ENCODE results near the gene PLD3. TPM values are rescaled to one million over a fixed set of nuclear protein-coding genes. Genes with fewer than 3 reads are reported as not detected.

The PLD3 gene
- total RNA-seq, 3 donors from 2014 or later (not counting 1 experiment from before 2014, with no cell fraction given), result 107 to 140 (median 109) TPM

GRCh38 chr19:40358773-40359172 lies 10.3 kb downstream of the PLD3 start:
- 59% methylated on average over 2 of the region's 5 CpGs for WGBS (ENCODE audit: insufficient coverage)
- no peaks in the 10 kb centered on the region for H3K9me3 ChIP-seq (ENCODE audit: control insufficient read depth, insufficient read depth, low read length)
- DNase-seq, result no peak
- no peaks in the 10 kb centered on the region for H3K36me3 ChIP-seq (ENCODE audit: control insufficient read depth, insufficient read depth, low read length)
- no peak for TF ChIP-seq CTCF (IDR thresholded peaks at IDR 0.05)
- no peaks in the 10 kb centered on the region for H3K27me3 ChIP-seq (ENCODE audit: control insufficient read depth, insufficient read depth, low read length)
- no peaks in the 10 kb centered on the region for H3K36me3 Mint-ChIP-seq
- intact Hi-C loops (cut with micrococcal nuclease), result no loop called here
- ATAC-seq, result peak in 1 of 3 donors; percentile 75
- H3K4me3 Mint-ChIP-seq, result no peak overlapping the region
- no peaks in the 10 kb centered on the region for H3K27me3 Mint-ChIP-seq (ENCODE audit: low read depth in 2 of 2)
- H3K4me3 ChIP-seq (ENCODE audit: low read length), result no peak overlapping the region
- no peaks in the 10 kb centered on the region for H3K9me3 Mint-ChIP-seq
- H3K27ac ChIP-seq (ENCODE audit: low read length), result no peak overlapping the region
- H3K4me1 ChIP-seq (ENCODE audit: control insufficient read depth, insufficient read depth, low read length), result peaks cover 35% of the 10 kb centered on the region
- H3K27ac Mint-ChIP-seq, result no peak overlapping the region
- H3K4me1 Mint-ChIP-seq, result peaks cover 24 to 35% of the 10 kb centered on the region in 2 donors

GRCh38 chr19:40360020-40360707 lies 11.7 kb downstream of the PLD3 start:
- ATAC-seq, result no peak
- WGBS (ENCODE audit: insufficient coverage), result 95% methylated on average over 13 of the region's 13 CpGs
- no peaks in the 10 kb centered on the region for H3K9me3 Mint-ChIP-seq
- H3K27me3 ChIP-seq (ENCODE audit: control insufficient read depth, insufficient read depth, low read length), result no peaks in the 10 kb centered on the region
- H3K27me3 Mint-ChIP-seq (ENCODE audit: low read depth in 2 of 2), result no peaks in the 10 kb centered on the region
- no peak for DNase-seq
- TF ChIP-seq CTCF (IDR thresholded peaks at IDR 0.05), result no peak
- H3K27ac Mint-ChIP-seq, result no peak overlapping the region
- H3K4me1 ChIP-seq (ENCODE audit: control insufficient read depth, insufficient read depth, low read length), result peaks cover 39% of the 10 kb centered on the region
- H3K4me3 Mint-ChIP-seq, result no peak overlapping the region
- intact Hi-C loops (cut with micrococcal nuclease), result no loop called here
- no peak overlapping the region for H3K4me3 ChIP-seq (ENCODE audit: low read length)
- H3K9me3 ChIP-seq (ENCODE audit: control insufficient read depth, insufficient read depth, low read length), result no peaks in the 10 kb centered on the region
- H3K36me3 ChIP-seq (ENCODE audit: control insufficient read depth, insufficient read depth, low read length), result no peaks in the 10 kb centered on the region
- H3K36me3 Mint-ChIP-seq, result no peaks in the 10 kb centered on the region
- peaks cover 29 to 41% of the 10 kb centered on the region in 2 donors for H3K4me1 Mint-ChIP-seq
- no peak overlapping the region for H3K27ac ChIP-seq (ENCODE audit: low read length)

- ATAC-seq (no peak), DNase-seq (no peak)
- H3K27me3 ChIP-seq (ENCODE audit: control insufficient read depth, insufficient read depth, low read length), result no peaks in the 10 kb centered on the region
- intact Hi-C loops (cut with micrococcal nuclease), result no loop called here
- no peaks in the 10 kb centered on the region for H3K36me3 ChIP-seq (ENCODE audit: control insufficient read depth, insufficient read depth, low read length)
- Mint-ChIP-seq H3K27me3 (ENCODE audit: low read depth in 2 of 2) (no peaks in the 10 kb centered on the region), H3K27ac (no peak overlapping the region), H3K4me1 (peaks cover 33 to 43% of the 10 kb centered on the region in 2 donors), H3K36me3 (no peaks in the 10 kb centered on the region), H3K9me3 (no peaks in the 10 kb centered on the region), H3K4me3 (no peak overlapping the region)
- peaks cover 44% of the 10 kb centered on the region for H3K4me1 ChIP-seq (ENCODE audit: control insufficient read depth, insufficient read depth, low read length)
- 92% methylated on average over 10 of the region's 12 CpGs for WGBS (ENCODE audit: insufficient coverage)
- H3K9me3 ChIP-seq (ENCODE audit: control insufficient read depth, insufficient read depth, low read length), result no peaks in the 10 kb centered on the region
- no peak overlapping the region for H3K27ac ChIP-seq (ENCODE audit: low read length)
- H3K4me3 ChIP-seq (ENCODE audit: low read length), result no peak overlapping the region
- TF ChIP-seq CTCF (IDR thresholded peaks at IDR 0.05), result no peak
Observed at GRCh38 chr19:40360708-40361241, 12.3 kb downstream of the PLD3 start.

Measured in natural killer cell (primary cell).